H9 (cell line): Measurements from ENCODE around the gene MMP15. TPM values are rescaled to one million over a fixed set of nuclear protein-coding genes. Genes with fewer than 3 reads are reported as not detected.
A peak's percentile ranks its signal among the peaks of the same experiment; 100 is the strongest.

ENCODE experiments used
- DNase-seq: peaks from one replicate; pipeline ENCODE4 v3.0.0-alpha.2; 2017
- H2AFZ ChIP-seq: one replicate; pipeline ENCODE4 v1.6.1; 2013; ENCODE audit warnings: mild to moderate bottlenecking, low read length, control low read depth, moderate library complexity
- H2AK5ac ChIP-seq: 2 replicates; pipeline ENCODE4 v1.6.1; 2013; ENCODE audit warnings: low read length, control low read depth, mixed read lengths; ENCODE audit not compliant: insufficient read length
- H2BK120ac ChIP-seq: one replicate; pipeline ENCODE4 v1.6.1; 2013; ENCODE audit warnings: low read depth, mild to moderate bottlenecking, low read length, control low read depth, inconsistent platforms; ENCODE audit not compliant: poor library complexity, severe bottlenecking
- H2BK12ac ChIP-seq: 2 replicates; pipeline ENCODE4 v1.6.1; 2013; ENCODE audit warnings: low read length, control low read depth, mixed read lengths, low read depth; ENCODE audit not compliant: insufficient read length
- H2BK15ac ChIP-seq: 2 replicates; pipeline ENCODE4 v1.6.1; 2013; ENCODE audit warnings: low read depth, low read length, control low read depth
- H2BK20ac ChIP-seq: one replicate; pipeline ENCODE4 v1.6.1; 2013; ENCODE audit warnings: low read depth, mild to moderate bottlenecking, low read length, control low read depth, inconsistent platforms; ENCODE audit not compliant: poor library complexity, severe bottlenecking
- H2BK5ac ChIP-seq: 2 replicates; pipeline ENCODE4 v1.6.1; 2013; ENCODE audit warnings: low read length, control low read depth, mixed read lengths; ENCODE audit not compliant: insufficient read length
- H3K14ac ChIP-seq: 2 replicates; pipeline ENCODE4 v1.6.1; 2013; ENCODE audit warnings: low read length, control low read depth; ENCODE audit not compliant: insufficient read depth
- H3K18ac ChIP-seq: 2 replicates; pipeline ENCODE4 v1.6.1; 2013; ENCODE audit warnings: low read depth, mild to moderate bottlenecking, mixed read lengths, low read length, control low read depth; ENCODE audit not compliant: insufficient read length
- H3K23ac ChIP-seq: 2 replicates; pipeline ENCODE4 v1.6.1; 2013; ENCODE audit warnings: low read length, control low read depth, mixed read lengths, low read depth; ENCODE audit not compliant: insufficient read length
- H3K23me2 ChIP-seq: 2 replicates; pipeline ENCODE4 v1.6.1; 2013; ENCODE audit warnings: low read depth, mild to moderate bottlenecking, mixed read lengths, low read length, control low read depth; ENCODE audit not compliant: insufficient read length, poor library complexity, severe bottlenecking
- H3K27ac ChIP-seq: 2 replicates; pipeline ENCODE4 v1.5.1; 2013; ENCODE audit warnings: low read length, control low read depth, mixed read lengths, low read depth; ENCODE audit not compliant: insufficient read length
- H3K27me3 ChIP-seq: 2 replicates; pipeline ENCODE4 v1.6.1; 2013; ENCODE audit warnings: low read length, control low read depth, inconsistent platforms; ENCODE audit not compliant: insufficient read depth
- H3K4ac ChIP-seq: 2 replicates; pipeline ENCODE4 v1.6.1; 2013; ENCODE audit warnings: low read depth, mild to moderate bottlenecking, control low read depth, inconsistent platforms, low read length, moderate library complexity
- H3K4me1 ChIP-seq: 2 replicates; pipeline ENCODE4 v1.6.1; 2013; ENCODE audit warnings: low read length, control low read depth, inconsistent platforms; ENCODE audit not compliant: insufficient read depth
- H3K4me2 ChIP-seq: 2 replicates; pipeline ENCODE4 v1.6.1; 2013; ENCODE audit warnings: low read length, control low read depth, mixed read lengths; ENCODE audit not compliant: insufficient read length, insufficient read depth
- H3K56ac ChIP-seq: 2 replicates; pipeline ENCODE4 v1.6.1; 2013; ENCODE audit warnings: low read depth, mild to moderate bottlenecking, mixed read lengths, low read length, control low read depth; ENCODE audit not compliant: insufficient read length
- H3K79me1 ChIP-seq: 2 replicates; pipeline ENCODE4 v1.6.1; 2013; ENCODE audit warnings: low read depth, mild to moderate bottlenecking, moderate library complexity, low read length, control low read depth, inconsistent platforms; ENCODE audit not compliant: insufficient read depth, poor library complexity, severe bottlenecking
- H3K79me2 ChIP-seq: 2 replicates; pipeline ENCODE4 v1.6.1; 2013; ENCODE audit warnings: low read length, control low read depth, inconsistent platforms; ENCODE audit not compliant: insufficient read depth
- H3K9ac ChIP-seq: 2 replicates; pipeline ENCODE4 v1.6.1; 2013; ENCODE audit warnings: low read length, control low read depth, mixed read lengths; ENCODE audit not compliant: insufficient read length; ENCODE audit errors: extremely low read depth
- H3K9me3 ChIP-seq: one replicate; pipeline ENCODE4 v1.6.1; 2013; ENCODE audit warnings: low read depth, low read length, inconsistent platforms; ENCODE audit not compliant: control insufficient read depth
- H3T11ph ChIP-seq: one replicate; pipeline ENCODE4 v1.6.1; 2013; ENCODE audit warnings: mild to moderate bottlenecking, low read length, control low read depth, inconsistent platforms
- H4K20me1 ChIP-seq: one replicate; pipeline ENCODE4 v1.6.1; 2013; ENCODE audit not compliant: control insufficient read depth, insufficient read length, insufficient read depth
- H4K5ac ChIP-seq: 2 replicates; pipeline ENCODE4 v1.6.1; 2013; ENCODE audit warnings: low read depth, mild to moderate bottlenecking, mixed read lengths, low read length, control low read depth; ENCODE audit not compliant: insufficient read length
- H4K8ac ChIP-seq: replicated peaks from 2 replicates; pipeline ENCODE4 v1.6.1; 2013; ENCODE audit warnings: low read length, control low read depth, mixed read lengths, low read depth; ENCODE audit not compliant: insufficient read length
- H4K91ac ChIP-seq: 2 replicates; pipeline ENCODE4 v1.6.1; 2013; ENCODE audit warnings: low read depth, mild to moderate bottlenecking, moderate library complexity, mixed read lengths, low read length, control low read depth; ENCODE audit not compliant: insufficient read length
- H3K27ac Mint-ChIP-seq, 3 experiments: 2 replicates in 2 of 3; 3 replicates in 1 of 3; pipeline ENCODE4 v1.8.0; 2020 to 2021; ENCODE audit warnings: mixed read lengths in 3 of 3, mild to moderate bottlenecking in 1 of 3, moderate library complexity in 1 of 3
- H3K27me3 Mint-ChIP-seq: 2 replicates; pipeline ENCODE4 v1.8.0; 2021; ENCODE audit warnings: low read depth, mild to moderate bottlenecking, moderate library complexity, mixed read lengths
- H3K36me3 Mint-ChIP-seq, 3 experiments: 2 replicates in 2 of 3; 3 replicates in 1 of 3; pipeline ENCODE4 v1.8.0; 2020 to 2021; ENCODE audit warnings: low read depth in 3 of 3, mixed read lengths in 3 of 3; ENCODE audit not compliant: insufficient read depth in 1 of 3
- H3K4me1 Mint-ChIP-seq, 2 experiments: 2 replicates each; pipeline ENCODE4 v1.8.0; 2020; ENCODE audit warnings: mixed read lengths in 2 of 2
- H3K4me3 Mint-ChIP-seq, 2 experiments: 2 replicates in 1 of 2; 3 replicates in 1 of 2; pipeline ENCODE4 v1.8.0; 2020 to 2021; ENCODE audit warnings: mild to moderate bottlenecking in 2 of 2, mixed read lengths in 2 of 2, moderate library complexity in 1 of 2
- H3K9me3 Mint-ChIP-seq, 2 experiments: 2 replicates in 1 of 2; 3 replicates in 1 of 2; pipeline ENCODE4 v1.8.0; 2020; ENCODE audit warnings: mild to moderate bottlenecking in 2 of 2, mixed read lengths in 2 of 2, moderate library complexity in 1 of 2
- CTCF ChIP-seq: fragments of 200-600 bp; sonication (generic); conservative IDR thresholded peaks from 3 replicates; pipeline ENCODE4 v1.8.0; 2021; ENCODE audit warnings: antibody characterized with exemption, mild to moderate bottlenecking
- WGBS: extraction: QIAGEN DNeasy Blood & Tissue Kit; methylation state at CpG from one replicate; pipeline ENCODE4 v1.1.7; 2013; ENCODE audit warnings: missing lambda C conversion rate, low lambda C conversion rate, mixed read lengths; ENCODE audit not compliant: insufficient read length; ENCODE audit errors: extremely low coverage; 5-methylcytosine and 5-hydroxymethylcytosine counted together
- total RNA-seq: library from RNA; stranded (reverse); gene quantifications from 2 replicates; pipeline ENCODE4 v1.2.1, GENCODE V29; 2021

MMP15 gene
- total RNA-seq, 1 experiment from 2014 or later, result 32.9 TPM

- peaks cover 22 to 25% of the 10 kb centered on the region in 2 experiments for H3K4me1 Mint-ChIP-seq
Measured at GRCh38 chr16:58013201-58013956, 12.2 kb upstream of the MMP15 start.

More at GRCh38 chr16:58013201-58013956, 12.2 kb upstream of the MMP15 start:
- no peaks in the 10 kb centered on the region for H3K9me3 Mint-ChIP-seq
- Histone ChIP-seq H2BK120ac (no peak overlapping the region), H3K27me3 (no peaks in the 10 kb centered on the region), H3K79me1 (no peaks in the 10 kb centered on the region), H3K27ac (no peak overlapping the region), H3K9ac (no peak overlapping the region), H2BK15ac (no peak overlapping the region), H4K91ac (no peak overlapping the region), H3K4ac (no peak overlapping the region), H2AK5ac (no peak overlapping the region), H3K23me2 (no peaks in the 10 kb centered on the region), H3T11ph (no peak overlapping the region), H4K8ac (no peak overlapping the region), H2BK5ac (no peak overlapping the region), H2AFZ (no peak overlapping the region), H4K20me1 (no peaks in the 10 kb centered on the region), H3K4me2 (no peak overlapping the region), H3K9me3 (no peaks in the 10 kb centered on the region), H3K18ac (no peak overlapping the region), H2BK12ac (no peak overlapping the region), H3K14ac (no peak overlapping the region; the same call in 1 of the 2 replicates), H3K23ac (no peak overlapping the region), H2BK20ac (no peak overlapping the region), H3K4me1 (no peaks in the 10 kb centered on the region), H4K5ac (no peak overlapping the region), H3K56ac (no peak overlapping the region), H3K79me2 (no peaks in the 10 kb centered on the region)
- no peak for DNase-seq
- H3K27ac Mint-ChIP-seq, result 0 out of 7 replicates have a peak overlapping the region, but pooled peaks of 1 of the 3 experiments have one; percentile 23
- no peak for TF ChIP-seq CTCF
- no peak overlapping the region for H3K4me3 Mint-ChIP-seq
- peaks cover 10 to 34% (median 15%) of the 10 kb centered on the region in 3 experiments; a peak in 6 of 7 replicates for H3K36me3 Mint-ChIP-seq
- no peaks in the 10 kb centered on the region for H3K27me3 Mint-ChIP-seq
- WGBS, result no CpG with 5 or more reads among the region's 9 CpGs
